Lung (tissue), 12 donors: ENCODE results near the gene UPF3A. TPM values are rescaled to one million over a fixed set of nuclear protein-coding genes. Genes with fewer than 3 reads are reported as not detected.

Experiments used
- ATAC-seq: fragments of 200-7000 bp; cut with Tn5 transposase; one replicate; pipeline ENCODE4 v1.9.1; 2020; ENCODE audit warnings: moderate number of reproducible peaks; ENCODE audit not compliant: insufficient read depth, low FRiP score
- DNase-seq, 3 donors: peaks; one replicate each; pipeline ENCODE4 v3.0.0-alpha.2; 2013 to 2017
- H3K27ac ChIP-seq, 2 donors: one replicate each; pipeline ENCODE4 v1.5.1; 2013; ENCODE audit warnings: mild to moderate bottlenecking in 2 of 2, moderate library complexity in 2 of 2, control low read depth in 1 of 2, inconsistent platforms in 1 of 2, low read depth in 1 of 2, low read length in 1 of 2
- H3K27me3 ChIP-seq, 3 donors: one replicate each; pipeline ENCODE4 v1.5.1; 2013; ENCODE audit warnings: low read length in 2 of 3; ENCODE audit not compliant: control insufficient read depth in 3 of 3, insufficient read depth in 3 of 3
- H3K36me3 ChIP-seq, 4 donors: one replicate each; pipeline ENCODE4 v1.5.1; 2013; ENCODE audit warnings: low read length in 4 of 4, mild to moderate bottlenecking in 1 of 4, moderate library complexity in 1 of 4; ENCODE audit not compliant: control insufficient read depth in 4 of 4, insufficient read depth in 4 of 4
- H3K4me1 ChIP-seq, 5 donors: one replicate each; pipeline ENCODE4 v1.5.1; 2013; ENCODE audit warnings: low read length in 5 of 5, mild to moderate bottlenecking in 2 of 5, moderate library complexity in 1 of 5; ENCODE audit not compliant: control insufficient read depth in 5 of 5, insufficient read depth in 5 of 5
- H3K4me3 ChIP-seq: one replicate; pipeline ENCODE4 v1.5.1; 2013; ENCODE audit warnings: mild to moderate bottlenecking, control low read depth, moderate library complexity
- H3K9ac ChIP-seq, 2 donors: one replicate each; pipeline ENCODE4 v1.5.1; 2013; ENCODE audit warnings: low read length in 2 of 2, control low read depth in 1 of 2; ENCODE audit not compliant: insufficient read depth in 1 of 2
- H3K9me3 ChIP-seq, 4 donors: one replicate each; pipeline ENCODE4 v1.5.1; 2013; ENCODE audit warnings: low read length in 3 of 4, mild to moderate bottlenecking in 1 of 4, moderate library complexity in 1 of 4; ENCODE audit not compliant: control insufficient read depth in 4 of 4, insufficient read depth in 3 of 4
- CTCF ChIP-seq: IDR thresholded peaks from 2 replicates; pipeline ENCODE4 v1.5.1; 2012; ENCODE audit warnings: mild to moderate bottlenecking; ENCODE audit errors: control extremely low read depth, extremely low read depth
- WGBS, 2 donors: extraction: QIAGEN DNeasy Blood & Tissue Kit; methylation state at CpG; one replicate each; pipeline ENCODE4 v1.1.7; 2013; 5-methylcytosine and 5-hydroxymethylcytosine counted together
- polyA plus RNA-seq, 2 donors: library from polyadenylated mRNA; stranded (reverse); fragments of 200-250 nt; gene quantifications; one replicate each; pipeline ENCODE4 v1.2.1, GENCODE V29; 2013
- total RNA-seq, 2 donors: library from RNA; depleted of rRNA in 1 of 2; stranded (reverse); fragments of >200 nt in 1 of 2; gene quantifications; one replicate each; pipeline ENCODE4 v1.2.1, GENCODE V29; 2014 to 2021
- donor health status: control.
- donor health status: control.
- donor health status: Bipolar disorder and iron deficiency.
- donor health status: healthy.
- donor health status: DM: yes; HTN: yes; CAD: no.

UPF3A gene
- total and polyA plus RNA-seq, 4 donors: 31.3 to 57.1 (median 42.3) TPM

- Histone ChIP-seq H3K9me3 (no peaks in the 10 kb centered on the region), H3K27me3 (no peaks in the 10 kb centered on the region), H3K4me3 (no peak overlapping the region), H3K27ac (no peak overlapping the region), H3K36me3 (peaks cover 3 to 12% (median 7%) of the 10 kb centered on the region in 4 donors), H3K9ac (no peak overlapping the region), H3K4me1 (no peaks in the 10 kb centered on the region)
- no peak for TF ChIP-seq CTCF
- WGBS, 2 donors: 98% methylated on average over 2 of the region's 2 CpGs
- DNase-seq (no peak), ATAC-seq (no peak)
These were observed 27.7 kb downstream of the UPF3A start for GRCh38 chr13:114309086-114309485.

- Histone ChIP-seq H3K9me3 (no peaks in the 10 kb centered on the region), H3K4me1 (peaks cover 0 to 1% (median 0%) of the 10 kb centered on the region in 5 donors), H3K27ac (no peak overlapping the region), H3K4me3 (no peak overlapping the region), H3K36me3 (peaks cover 0 to 11% (median 5%) of the 10 kb centered on the region in 4 donors), H3K27me3 (no peaks in the 10 kb centered on the region), H3K9ac (no peak overlapping the region)
- DNase-seq (peak in 1 of 3 donors; percentile 18), ATAC-seq (no peak)
- no peak for TF ChIP-seq CTCF
- 76 to 87% methylated on average over 6 of the region's 6 CpGs for WGBS, 2 donors
These were observed 28.5 kb downstream of the UPF3A start for GRCh38 chr13:114309806-114310410.

GRCh38 chr13:114310956-114311355 lies 29.6 kb downstream of the UPF3A start:
- WGBS, 2 donors: 88 to 89% methylated on average over 5 of the region's 5 CpGs

More at GRCh38 chr13:114310956-114311355, 29.6 kb downstream of the UPF3A start:
- ATAC-seq (no peak), DNase-seq (no peak)
- Histone ChIP-seq H3K9me3 (no peaks in the 10 kb centered on the region), H3K27ac (no peak overlapping the region), H3K4me3 (no peak overlapping the region), H3K9ac (no peak overlapping the region), H3K4me1 (peaks cover 0 to 10% (median 5%) of the 10 kb centered on the region in 5 donors), H3K27me3 (no peaks in the 10 kb centered on the region), H3K36me3 (peaks cover 0 to 8% (median 3%) of the 10 kb centered on the region in 4 donors)
- TF ChIP-seq CTCF: no peak
